HG02642 (cell line): ENCODE data around the gene GSPT1.
"Not testable (repeated sequence)": the region's sequence is repeated elsewhere in the genome, so short reads cannot be mapped to it uniquely, and the experiment has no call there.

Experiments used
- ATAC-seq: cut with Tn5 transposase; IDR thresholded peaks from one replicate; pipeline ENCODE4 v1.9.1; 2021; ENCODE audit warnings: mild to moderate bottlenecking; ENCODE audit not compliant: unreplicated experiment, poor library complexity

GSPT1 gene

DNA sequence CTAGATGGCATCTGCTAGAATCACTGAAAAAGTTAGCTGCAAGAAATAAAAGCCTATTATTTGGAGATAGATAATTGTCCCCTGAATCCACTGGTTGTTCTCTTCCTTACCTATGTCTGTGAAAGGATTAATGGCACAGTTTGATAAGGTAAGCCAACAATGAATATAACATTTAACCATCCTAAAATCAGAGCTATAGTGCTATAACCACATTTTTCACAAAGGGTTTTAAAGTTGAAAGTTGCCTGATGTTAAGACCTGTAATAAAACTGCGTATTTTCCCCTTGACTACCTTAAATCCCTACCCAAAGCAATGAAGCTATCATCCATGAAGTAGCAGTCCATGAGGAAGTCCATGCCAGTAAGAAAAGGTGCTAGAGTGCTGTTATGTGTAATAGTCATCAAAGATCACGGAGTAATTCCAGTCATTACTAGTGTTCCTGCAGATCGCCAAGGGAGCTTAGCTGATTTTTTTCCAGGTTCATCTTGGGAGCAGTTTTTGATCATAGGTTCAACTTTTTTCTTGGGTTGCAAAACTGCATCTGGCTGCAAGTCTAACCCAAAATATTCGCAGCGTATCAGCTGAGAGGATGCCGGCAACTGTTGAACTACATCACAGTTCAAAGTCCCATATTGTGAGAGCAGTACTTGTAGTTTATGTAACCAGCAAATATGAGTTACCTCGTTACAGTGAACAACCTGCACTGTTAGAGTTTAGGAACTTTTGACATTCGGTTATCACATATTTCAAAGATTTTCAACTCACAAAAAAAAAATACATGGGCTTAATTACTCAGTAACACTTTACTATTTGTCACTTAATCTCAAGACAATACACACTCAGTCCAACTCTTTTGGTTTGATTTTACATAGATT, 46.2 kb downstream of the GSPT1 start:
- no peak for ATAC-seq

DNA sequence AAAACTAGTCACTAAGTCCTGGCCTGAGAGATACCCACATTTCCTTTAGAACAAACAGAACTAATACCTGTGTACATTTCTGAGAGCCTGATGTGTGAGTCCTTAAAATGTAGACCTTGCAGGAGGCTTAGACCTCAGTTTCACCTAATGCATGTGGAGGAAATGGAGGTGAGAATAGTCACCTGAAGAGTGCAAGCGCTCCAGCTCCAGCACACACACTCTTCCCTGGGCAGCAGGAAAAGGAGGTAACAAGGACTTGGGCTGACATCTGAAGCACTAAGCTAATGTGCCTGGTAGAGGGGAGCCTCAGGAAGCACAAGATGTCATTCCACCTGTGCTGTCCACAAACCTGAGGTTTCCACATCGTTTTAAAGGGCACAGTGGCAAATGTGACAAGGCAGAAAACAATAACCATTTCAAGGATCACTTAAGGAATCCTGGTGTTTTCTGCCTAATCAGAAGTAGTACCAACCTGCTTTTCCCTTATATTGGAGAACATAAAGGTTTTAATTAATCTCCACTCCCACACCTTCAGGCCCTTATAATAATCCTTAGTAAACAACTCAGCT, 47.3 kb downstream of the GSPT1 start:
- ATAC-seq: no peak

DNA sequence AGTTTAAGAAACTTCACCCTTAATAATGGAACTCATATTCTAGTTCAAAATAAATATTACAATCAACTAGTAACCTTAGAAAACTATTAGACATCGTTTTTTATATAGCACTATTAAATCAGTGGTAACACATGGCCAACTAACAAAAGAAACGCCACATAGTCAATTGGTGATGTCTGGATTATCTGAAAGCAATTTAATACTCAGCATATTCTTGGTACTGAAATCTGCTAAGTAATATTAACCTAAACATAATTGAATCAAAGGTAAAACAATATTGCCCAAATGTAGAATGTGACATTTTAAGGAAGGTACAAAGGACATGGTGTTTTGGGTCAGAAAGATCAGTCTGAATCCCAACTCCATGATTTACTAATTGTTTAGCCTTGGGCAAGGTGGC, 53.3 kb downstream of the GSPT1 start:
- no peak for ATAC-seq

DNA sequence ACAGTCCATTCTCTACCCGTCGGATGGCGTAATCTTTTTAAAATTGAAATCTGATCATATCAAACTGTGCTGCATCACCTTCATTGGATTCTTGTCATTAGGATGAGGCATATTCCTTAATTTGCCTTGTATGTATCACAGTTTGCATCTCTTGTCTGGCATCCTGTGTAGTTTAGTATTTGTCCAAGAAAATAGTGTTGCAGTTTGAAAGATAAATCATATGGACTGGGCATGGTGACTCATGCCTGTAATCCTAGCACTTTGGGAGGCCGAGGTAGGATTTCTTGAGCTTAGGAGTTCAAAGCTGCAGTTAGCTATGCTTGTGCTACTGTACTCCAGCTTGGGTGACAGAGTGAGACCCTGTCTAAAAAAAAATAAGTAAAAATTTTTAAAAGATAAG, 58.6 kb downstream of the GSPT1 start:
- no peak for ATAC-seq

DNA sequence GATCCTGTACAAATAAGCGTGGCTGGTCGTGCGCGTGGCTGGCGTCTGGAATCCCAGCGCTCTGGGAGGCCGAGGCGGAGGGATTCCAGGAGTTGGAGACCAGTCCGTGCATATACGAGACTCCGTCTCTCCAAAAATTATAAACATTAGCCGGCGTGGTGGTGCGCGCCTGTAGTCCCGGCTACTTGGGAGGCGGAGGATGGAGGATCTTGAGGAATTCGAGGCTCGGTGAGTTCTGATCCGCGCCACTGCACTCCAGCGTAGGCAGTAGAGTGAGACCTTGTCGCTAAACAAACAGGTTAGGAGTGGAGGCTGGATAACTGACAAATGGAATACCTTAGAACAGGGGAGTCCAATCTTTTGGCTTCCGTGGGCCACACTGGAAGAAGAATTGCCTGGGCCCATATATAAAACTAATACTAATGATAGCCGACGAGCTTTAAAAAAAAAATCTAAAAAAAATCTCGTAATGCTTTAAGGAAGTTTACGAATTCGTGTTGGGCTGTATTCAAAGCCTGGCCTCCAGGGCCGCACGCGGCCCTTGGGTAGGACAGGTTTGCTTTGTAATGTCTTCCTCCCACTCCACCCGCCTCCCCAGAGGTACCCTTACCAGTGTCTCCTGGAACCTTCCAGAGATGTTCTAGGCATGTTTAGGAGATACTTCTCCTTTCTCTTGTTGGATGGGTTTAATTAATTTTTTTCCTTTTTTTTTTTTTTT, 63.5 kb downstream of the GSPT1 start:
- no peak for ATAC-seq

DNA sequence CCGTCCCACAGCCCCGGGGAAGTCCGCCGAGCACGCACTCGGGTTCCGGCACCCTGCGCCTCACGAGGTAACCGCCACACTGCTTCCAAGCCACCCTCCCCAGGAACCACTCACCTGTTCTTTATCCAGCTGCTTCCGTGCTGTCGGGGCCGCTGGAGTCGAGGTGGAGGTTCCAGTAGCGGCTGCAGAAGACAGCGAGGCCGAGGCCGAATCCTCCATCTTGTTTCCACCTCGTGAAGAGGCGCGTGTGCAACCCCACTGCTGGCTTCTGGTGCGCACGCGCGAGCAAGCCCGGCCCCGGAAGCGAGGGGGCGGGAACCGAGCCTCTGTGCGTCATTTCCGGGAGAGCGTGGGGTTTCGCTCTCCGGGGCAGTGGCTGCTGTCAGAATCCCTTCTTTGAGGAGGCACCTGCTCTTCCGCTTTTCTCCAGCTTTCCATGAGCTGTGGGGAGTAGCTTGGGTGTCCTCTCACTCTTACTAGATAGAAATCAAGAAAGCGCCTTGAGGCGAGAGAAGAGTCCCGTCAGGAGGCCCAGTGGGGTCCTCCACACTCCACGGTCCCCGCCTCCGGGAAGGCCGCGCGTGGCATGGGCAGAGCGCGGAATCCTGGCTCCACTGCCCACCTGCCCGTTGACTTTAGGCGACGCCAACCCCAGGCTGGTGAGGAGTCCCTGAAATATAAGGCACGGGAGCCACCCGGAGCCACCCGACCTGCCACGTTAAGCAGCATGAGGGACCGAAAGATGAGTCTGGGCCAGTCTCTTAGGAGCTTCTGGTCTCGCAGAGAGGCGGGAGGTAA, 64.3 kb downstream of the GSPT1 start, which contains the start of gene RSL1D1:
TSS of gene RSL1D1 (minus strand) at position 249 of the 798 bp plus-strand sequence. CDS start at position 219, 30 bp downstream.
- peak; percentile 88 for ATAC-seq

DNA sequence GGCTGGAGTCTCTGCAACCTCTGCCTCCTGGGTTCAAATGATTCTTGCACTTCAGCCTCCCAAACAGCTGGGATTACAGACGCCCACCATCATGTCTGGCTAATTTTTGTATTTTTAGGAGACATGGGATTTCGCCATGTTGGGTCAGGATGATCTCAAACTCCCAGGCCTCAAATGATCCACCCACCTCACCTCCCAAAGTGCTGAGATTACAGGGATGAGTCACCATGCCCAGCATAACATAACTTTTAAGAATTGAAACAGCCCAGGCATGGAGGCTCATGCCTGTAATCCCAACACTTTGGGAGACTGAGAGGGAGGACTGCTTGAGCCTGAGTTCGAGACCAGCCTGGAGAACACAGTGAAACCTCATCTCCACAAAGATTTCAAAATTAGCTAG, 66.9 kb downstream of the GSPT1 start:
- no peak for ATAC-seq

DNA sequence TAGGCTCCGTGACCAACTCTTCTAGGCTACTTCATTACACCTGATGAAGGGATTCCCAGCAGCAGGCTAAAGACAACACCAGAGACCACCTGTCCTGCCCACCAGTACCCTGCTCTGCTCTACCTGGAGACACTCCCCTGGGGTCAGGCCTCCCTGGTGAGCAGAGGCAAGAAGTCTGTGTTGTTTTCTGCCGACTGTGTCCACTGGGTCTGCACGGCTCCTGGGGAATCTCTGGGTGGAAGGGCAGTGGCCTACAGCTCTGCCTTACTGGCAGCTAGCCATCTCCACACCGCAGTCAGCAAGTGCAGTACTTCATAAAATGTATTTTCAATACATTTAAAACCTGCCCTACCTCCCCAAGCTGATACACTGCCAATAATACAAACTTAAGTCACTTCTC, 71.3 kb downstream of the GSPT1 start:
- no peak for ATAC-seq

DNA sequence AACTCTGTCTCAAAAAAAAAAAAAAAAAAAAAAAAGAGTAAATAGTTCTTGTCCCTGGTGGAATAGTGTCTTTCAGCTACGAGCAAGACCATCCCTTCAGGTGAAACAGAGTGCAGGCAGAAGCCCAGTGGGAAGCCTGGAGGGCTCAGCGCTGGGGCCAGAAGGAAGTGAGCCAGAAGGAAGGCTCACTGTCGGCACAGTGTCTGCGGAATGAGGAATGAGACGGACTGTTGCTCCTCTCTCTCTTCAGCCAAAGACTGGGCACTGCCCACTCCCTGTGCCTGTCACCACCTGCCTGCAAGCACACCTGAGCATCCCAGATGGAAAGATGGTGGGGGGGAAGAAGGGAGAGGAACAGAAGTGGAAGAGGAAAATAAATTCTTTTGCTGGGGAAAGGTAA, 71.9 kb downstream of the GSPT1 start:
- no peak for ATAC-seq

DNA sequence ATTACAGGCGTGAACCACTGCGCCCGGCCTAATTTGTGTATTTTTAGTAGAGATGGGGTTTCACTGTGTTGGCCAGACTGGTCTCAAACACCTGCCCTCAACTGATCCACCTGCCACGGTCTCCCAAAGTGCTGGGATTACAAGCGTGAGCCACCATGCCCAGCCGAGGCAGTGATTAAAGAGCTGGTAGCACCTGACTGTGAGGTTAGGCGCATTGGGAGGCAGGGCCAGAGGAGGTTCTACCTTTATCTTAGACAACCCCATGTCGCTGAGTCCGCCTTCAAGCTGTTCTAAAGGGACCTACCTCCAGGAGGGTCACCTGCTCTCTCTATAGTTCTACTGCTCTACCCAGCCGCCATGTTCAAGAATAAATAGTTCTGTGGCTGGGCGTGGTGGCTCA, 72.5 kb downstream of the GSPT1 start:
- no peak for ATAC-seq

DNA sequence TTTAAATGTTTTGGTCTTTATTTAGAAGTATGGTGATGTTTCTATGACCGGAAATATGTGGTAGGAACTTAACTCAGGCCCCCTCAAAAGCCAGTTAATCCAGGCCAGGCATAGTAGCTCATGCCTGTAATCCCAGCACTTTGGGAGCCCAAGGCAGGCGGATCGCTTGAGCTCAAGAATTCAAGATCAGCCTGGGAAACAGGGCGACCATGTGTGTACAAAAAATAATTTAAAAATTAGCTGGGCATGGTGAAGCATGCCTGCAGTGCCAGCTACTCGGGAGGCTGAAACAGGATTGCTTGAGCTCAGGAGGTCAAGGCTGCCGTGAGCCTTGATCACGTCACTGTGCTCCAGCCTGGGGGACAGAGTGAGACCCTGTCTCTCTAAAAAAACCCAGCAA, 74.7 kb downstream of the GSPT1 start:
- ATAC-seq: no peak

DNA sequence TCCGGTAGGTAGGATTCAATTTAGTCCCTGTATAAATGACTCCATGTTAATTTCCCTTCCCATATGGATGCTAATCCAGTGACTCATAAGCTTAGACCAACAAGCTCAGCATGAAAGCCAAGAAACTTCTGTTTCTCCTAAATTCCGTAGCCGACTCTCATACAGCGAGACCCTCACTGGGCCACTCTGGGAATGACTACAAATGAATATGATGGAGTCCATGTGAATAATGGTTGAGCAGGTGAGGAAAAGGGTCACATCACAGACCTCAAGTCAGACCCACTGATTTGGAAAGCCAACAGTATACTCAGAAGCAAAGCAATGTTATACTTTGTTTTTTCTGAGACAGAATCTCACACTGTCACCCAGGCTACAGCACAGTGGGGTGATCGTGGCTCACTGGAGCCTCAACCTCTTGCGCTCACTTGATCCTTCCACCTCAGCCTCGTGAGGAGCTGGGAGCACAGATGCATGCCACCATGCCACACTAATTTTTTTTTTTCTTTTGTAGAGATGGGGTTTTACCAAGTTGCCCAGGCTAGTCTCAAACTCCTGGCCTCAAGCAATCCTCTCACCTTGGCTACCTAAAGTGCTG, 79.0 kb downstream of the GSPT1 start:
- ATAC-seq: no peak

DNA sequence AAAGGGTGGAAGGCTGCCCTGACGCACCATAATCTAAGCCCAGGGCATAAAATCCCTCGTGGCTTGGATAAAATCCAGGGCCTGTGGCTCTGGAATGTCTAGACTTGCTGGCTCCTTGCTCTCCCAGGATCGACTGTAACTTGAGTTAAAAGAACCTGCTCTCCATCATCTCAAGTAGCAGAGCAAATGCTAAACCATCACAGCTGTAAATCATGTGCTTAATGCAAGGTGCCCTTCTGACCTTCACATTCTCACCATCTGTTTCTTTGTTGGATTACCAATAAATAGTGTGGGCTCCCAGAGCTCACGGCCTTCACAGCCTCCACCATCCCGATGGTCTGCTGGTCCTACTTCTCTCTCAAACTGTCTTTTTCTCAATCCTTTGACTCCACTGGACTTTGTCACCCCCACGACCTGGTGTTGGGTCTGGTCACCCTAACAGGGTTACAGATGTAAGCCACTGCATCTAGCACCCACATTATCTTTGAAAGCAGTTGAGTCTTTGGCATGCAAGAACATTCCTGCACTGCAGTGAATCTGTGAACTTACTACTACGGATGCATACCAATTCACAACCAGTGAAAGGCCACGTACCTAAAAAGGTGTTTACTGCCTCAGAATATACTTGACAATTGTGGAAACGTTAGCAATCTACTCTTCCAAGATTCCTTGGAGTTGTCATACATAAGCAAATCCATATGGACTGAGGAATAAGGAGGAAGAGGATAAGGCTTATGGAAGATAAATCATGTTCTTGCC, 79.7 kb downstream of the GSPT1 start:
- ATAC-seq: no peak

DNA sequence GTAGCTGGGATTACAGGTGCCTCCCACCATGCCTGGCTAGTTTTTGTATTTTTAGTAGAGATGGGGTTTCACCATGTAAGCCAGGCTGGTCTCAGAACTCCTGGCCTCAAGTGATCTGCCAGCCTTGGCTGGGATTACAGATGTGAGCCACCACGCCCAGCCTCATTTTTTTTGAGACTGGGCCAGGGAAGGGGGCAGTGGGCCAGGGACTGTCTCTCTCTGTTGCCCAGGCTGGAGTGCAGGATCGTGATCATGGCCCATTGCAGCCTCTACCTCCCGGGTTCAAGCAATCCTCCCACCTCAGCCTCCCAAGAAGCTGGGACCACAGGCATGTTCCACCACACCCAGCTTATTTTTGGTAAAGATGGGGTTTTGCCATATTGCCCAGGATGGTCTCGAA, 80.4 kb downstream of the GSPT1 start:
- ATAC-seq: no peak

DNA sequence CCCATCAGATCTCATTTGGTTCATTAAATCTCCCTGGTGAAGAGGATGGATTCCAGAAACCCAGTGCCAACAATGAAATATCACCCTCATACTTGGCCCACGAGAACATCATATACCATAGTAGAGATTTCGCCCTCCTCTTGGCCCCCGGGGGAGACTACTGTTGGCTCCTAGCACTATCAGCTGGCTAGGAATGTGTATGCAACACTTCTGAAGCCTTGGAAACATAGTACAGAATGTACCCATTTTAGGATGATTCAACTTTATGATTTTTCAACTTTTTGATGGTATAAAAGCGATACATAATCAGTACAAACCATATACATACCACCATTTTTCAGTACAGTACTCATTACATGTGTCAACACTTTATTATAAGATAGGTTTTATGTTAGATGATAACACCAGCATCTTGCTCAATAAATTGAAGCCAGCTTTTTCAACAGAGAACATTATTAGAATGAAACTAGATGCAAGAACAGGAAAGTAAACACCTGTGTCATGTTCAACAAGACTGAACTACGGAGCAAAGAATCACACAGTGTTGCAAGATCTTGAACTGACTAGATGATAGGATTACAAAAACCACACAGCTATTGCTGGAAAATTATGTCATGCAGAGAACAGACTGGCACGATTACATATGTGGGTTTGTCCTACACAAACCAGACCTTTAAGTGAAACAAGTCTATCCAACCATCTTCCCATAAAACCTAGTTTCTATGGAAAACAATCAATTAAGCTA, 81.6 kb downstream of the GSPT1 start:
- no peak for ATAC-seq

DNA sequence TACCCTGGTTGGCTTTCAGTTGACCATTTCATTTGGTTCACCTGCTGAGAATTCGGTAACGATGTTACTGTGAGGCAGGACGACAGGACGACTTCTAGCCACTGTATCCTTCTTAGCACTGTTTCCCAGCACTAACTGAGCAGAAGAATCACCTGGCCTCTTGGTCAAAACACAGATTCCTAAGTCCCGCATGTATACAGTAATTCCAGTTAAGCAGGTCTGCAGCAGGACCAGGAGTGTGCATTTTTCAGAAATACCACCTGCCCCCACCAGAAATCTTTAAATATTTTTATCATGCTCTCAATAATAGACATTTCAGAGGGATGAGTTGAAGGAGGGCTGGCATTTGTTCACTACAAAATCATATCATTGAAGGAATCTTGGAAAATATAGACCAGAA, 87.1 kb downstream of the GSPT1 start:
- no peak for ATAC-seq

DNA sequence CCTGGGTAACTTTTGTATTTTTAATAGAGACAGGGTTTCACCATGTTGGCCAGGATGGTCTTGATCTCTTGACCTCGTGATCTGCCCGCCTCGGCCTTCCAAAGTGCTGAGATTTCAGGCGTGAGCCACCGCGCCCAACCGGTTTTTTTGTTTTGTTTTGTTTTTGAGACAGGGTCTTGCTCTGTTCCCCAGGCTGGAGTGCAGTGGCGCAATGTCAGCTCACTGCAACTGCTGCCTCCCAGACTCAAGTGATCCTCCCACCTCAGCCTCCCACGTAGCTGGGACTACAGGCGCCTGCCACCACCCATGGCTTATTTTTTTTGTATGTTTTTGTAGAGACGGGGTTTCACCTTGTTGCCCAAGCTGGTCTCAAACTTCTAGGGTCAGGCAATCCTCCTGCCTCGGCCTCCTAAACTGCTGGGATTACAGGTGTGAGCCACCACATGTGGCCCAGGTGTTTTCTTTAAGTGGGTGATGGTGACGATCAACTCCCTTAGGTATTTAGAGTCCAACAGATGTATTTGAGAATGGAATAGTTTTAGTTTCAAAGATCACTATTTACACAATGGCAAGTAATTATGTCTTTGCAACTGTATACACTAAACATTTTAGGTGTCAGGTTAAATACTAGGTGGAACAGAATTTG, 90.1 kb downstream of the GSPT1 start:
- not testable (repeated sequence) for ATAC-seq

DNA sequence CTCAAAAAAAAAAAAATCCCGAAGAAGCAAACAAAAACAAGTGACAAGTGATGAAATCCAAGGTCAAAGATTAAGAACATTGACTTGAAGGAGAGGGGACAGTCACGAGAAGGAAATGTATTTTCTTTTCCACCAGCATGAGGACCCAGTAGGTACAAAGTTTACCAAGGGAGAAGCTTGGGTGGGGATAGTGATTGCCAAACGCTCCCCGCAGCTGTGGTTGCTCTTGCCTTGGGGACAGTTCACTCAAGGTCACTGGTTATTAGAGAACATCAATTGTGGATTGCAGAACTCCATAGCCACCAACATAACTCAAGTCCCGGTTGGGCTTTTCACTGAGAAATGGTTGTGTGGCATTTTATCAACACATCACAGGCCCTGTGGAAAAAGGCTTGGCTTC, 91.4 kb downstream of the GSPT1 start:
- ATAC-seq: no peak
